MM.1S (cell line): ENCODE measurements around the gene MSANTD2.

ENCODE experiments used
- DNase-seq: peaks from one replicate; pipeline ENCODE4 v3.0.0-alpha.2; 2015
- H2AFZ ChIP-seq: fragments of 300-600 bp; sonication (generic); 2 replicates; pipeline ENCODE4 v1.6.0; 2016; ENCODE audit warnings: antibody characterized with exemption, low read length
- H3F3A ChIP-seq: fragments of 300-600 bp; sonication (generic); 2 replicates; pipeline ENCODE4 v1.6.1; 2016; ENCODE audit warnings: mild to moderate bottlenecking, antibody characterized with exemption, low read length, moderate library complexity, mixed read lengths; ENCODE audit not compliant: insufficient read depth
- H3K27ac ChIP-seq: fragments of 300-600 bp; sonication (generic); 2 replicates; pipeline ENCODE4 v1.5.1; 2016; ENCODE audit warnings: mild to moderate bottlenecking, low read length
- H3K27me3 ChIP-seq: fragments of 300-600 bp; sonication (generic); replicated peaks from 2 replicates; pipeline ENCODE4 v1.6.0; 2016; ENCODE audit warnings: low read length; ENCODE audit not compliant: insufficient read depth
- H3K36me3 ChIP-seq: fragments of 300-600 bp; sonication (generic); replicated peaks from 2 replicates; pipeline ENCODE4 v1.6.1; 2016; ENCODE audit warnings: mild to moderate bottlenecking, low read length, mixed read lengths; ENCODE audit not compliant: insufficient read depth
- H3K4me1 ChIP-seq: fragments of 300-600 bp; sonication (generic); 2 replicates; pipeline ENCODE4 v1.6.1; 2016; ENCODE audit warnings: low read length, mixed read lengths
- H3K4me2 ChIP-seq: fragments of 300-600 bp; sonication (generic); 2 replicates; pipeline ENCODE4 v1.6.0; 2016; ENCODE audit warnings: low read depth, low read length
- H3K4me3 ChIP-seq: fragments of 300-600 bp; sonication (generic); 2 replicates; pipeline ENCODE4 v1.5.1; 2016; ENCODE audit warnings: low read length, mixed read lengths
- H3K79me2 ChIP-seq: fragments of 300-600 bp; sonication (generic); 2 replicates; pipeline ENCODE4 v1.6.1; 2016; ENCODE audit warnings: mixed run types, low read length, mixed read lengths
- H3K9ac ChIP-seq: fragments of 300-600 bp; sonication (generic); 2 replicates; pipeline ENCODE4 v1.6.1; 2016; ENCODE audit warnings: low read length, mixed read lengths
- H3K9me2 ChIP-seq: fragments of 300-600 bp; sonication (generic); replicated peaks from 2 replicates; pipeline ENCODE4 v1.6.1; 2016; ENCODE audit warnings: mild to moderate bottlenecking, low read length, mixed read lengths; ENCODE audit not compliant: insufficient read depth
- H3K9me3 ChIP-seq: fragments of 300-600 bp; sonication (generic); replicated peaks from 2 replicates; pipeline ENCODE4 v1.6.1; 2016; ENCODE audit warnings: mild to moderate bottlenecking, low read length, mixed read lengths; ENCODE audit not compliant: insufficient read depth
- H4K20me1 ChIP-seq: fragments of 300-600 bp; sonication (generic); 2 replicates; pipeline ENCODE4 v1.6.1; 2016; ENCODE audit warnings: mild to moderate bottlenecking, low read length, moderate library complexity, mixed read lengths; ENCODE audit not compliant: insufficient read depth
- EZH2 ChIP-seq: fragments of 300-600 bp; sonication (generic); optimal IDR thresholded peaks from 2 replicates; pipeline ENCODE3; 2017; ENCODE audit warnings: low read depth, mild to moderate bottlenecking, antibody characterized with exemption, low read length, mixed read lengths
- EZH2phosphoT487 ChIP-seq: fragments of 300-600 bp; sonication (generic); IDR thresholded peaks from 2 replicates; pipeline ENCODE4 v1.6.1; 2018; ENCODE audit warnings: antibody characterized with exemption, low read length
- TF ChIP-seq, protein P1 (sequence below): fragments of 300-600 bp; sonication (generic); IDR thresholded peaks from 2 replicates; pipeline ENCODE4 v1.5.1; 2016; ENCODE audit warnings: antibody characterized with exemption, low read length, mixed read lengths

Gene MSANTD2

DNA sequence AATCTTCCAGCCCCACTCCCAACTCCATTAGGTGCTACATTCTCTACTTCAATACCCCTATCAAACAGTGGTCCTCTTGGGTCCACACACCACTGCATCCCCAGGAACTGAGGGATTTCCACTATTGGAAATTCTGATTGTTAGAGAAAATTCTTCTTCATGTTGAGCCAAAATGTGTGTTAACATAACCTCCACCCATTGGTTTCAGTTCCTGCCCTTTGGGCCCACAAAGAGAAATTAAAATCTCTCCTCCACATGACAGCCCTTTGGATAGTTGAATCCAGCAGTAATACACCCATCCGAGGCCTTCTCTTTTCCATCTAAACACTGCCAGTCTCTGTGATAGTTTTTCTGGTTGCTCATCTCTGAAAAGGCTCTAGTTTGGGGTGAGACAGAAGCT, 50.3 kb downstream of the MSANTD2 start:
- no peak overlapping the region for H3K4me2 ChIP-seq
- no peaks in the 10 kb centered on the region for H4K20me1 ChIP-seq
- H3K9me2 ChIP-seq: no peaks in the 10 kb centered on the region
- TF ChIP-seq EZH2phosphoT487 (no peak), EZH2 (no peak)
- TF ChIP-seq, protein P1, sequence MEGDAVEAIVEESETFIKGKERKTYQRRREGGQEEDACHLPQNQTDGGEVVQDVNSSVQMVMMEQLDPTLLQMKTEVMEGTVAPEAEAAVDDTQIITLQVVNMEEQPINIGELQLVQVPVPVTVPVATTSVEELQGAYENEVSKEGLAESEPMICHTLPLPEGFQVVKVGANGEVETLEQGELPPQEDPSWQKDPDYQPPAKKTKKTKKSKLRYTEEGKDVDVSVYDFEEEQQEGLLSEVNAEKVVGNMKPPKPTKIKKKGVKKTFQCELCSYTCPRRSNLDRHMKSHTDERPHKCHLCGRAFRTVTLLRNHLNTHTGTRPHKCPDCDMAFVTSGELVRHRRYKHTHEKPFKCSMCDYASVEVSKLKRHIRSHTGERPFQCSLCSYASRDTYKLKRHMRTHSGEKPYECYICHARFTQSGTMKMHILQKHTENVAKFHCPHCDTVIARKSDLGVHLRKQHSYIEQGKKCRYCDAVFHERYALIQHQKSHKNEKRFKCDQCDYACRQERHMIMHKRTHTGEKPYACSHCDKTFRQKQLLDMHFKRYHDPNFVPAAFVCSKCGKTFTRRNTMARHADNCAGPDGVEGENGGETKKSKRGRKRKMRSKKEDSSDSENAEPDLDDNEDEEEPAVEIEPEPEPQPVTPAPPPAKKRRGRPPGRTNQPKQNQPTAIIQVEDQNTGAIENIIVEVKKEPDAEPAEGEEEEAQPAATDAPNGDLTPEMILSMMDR: no peak
- H3K79me2 ChIP-seq: no peaks in the 10 kb centered on the region
- no peaks in the 10 kb centered on the region for H3K36me3 ChIP-seq
- H3K27ac ChIP-seq: no peak overlapping the region
- H3K27me3 ChIP-seq: no peaks in the 10 kb centered on the region
- H3F3A ChIP-seq: peaks cover 3% of the 10 kb centered on the region; the same call in 1 of the 2 replicates
- no peaks in the 10 kb centered on the region for H3K9me3 ChIP-seq
- no peak overlapping the region for H2AFZ ChIP-seq
- no peak overlapping the region for H3K4me3 ChIP-seq
- DNase-seq: no peak
- peaks cover 13% of the 10 kb centered on the region for H3K4me1 ChIP-seq
- H3K9ac ChIP-seq: no peak overlapping the region

DNA sequence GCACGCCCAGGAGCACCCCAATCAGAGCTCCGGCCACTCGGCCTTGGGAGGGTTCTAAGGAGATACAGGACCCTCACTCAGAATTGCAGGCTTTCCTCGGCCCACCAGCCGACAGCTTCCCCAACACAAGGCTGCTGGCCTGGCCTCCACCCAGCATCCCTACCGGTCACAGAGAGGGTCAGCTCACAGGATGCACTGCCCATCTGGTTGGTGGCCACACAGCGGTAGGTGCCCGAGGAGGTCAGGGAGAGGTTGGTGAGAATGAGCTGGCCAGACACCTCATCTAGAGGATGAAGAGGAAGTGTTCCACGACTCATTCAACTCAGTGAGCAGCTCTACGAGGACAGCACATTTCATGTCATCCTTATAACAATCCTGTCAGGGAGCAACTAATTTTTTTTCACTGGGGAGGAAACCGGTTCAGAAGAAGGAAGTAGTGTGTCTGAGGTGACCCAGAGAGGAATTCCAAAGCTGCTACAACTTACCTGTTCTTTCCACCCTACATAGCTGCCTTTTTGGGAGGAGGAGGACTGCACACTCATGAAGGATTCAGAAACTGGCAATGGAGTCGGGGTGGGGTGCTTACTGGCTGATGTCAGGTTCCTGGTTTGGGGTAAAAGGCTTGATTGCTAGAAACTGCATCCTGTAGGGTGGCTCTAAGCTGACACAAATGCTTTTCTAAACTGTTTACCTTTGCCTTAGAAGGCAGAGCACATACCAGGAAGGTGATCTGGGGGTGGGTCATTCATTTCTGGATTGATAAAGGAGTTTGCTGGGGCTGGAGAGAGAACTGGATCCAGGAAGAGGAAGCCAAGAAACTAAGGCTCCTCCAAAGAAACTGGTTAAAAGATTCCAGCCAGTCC, 51.5 kb downstream of the MSANTD2 start:
- Histone ChIP-seq H3K4me1 (peaks cover 13% of the 10 kb centered on the region), H2AFZ (no peak overlapping the region), H3K36me3 (no peaks in the 10 kb centered on the region), H3K27me3 (no peaks in the 10 kb centered on the region), H3K9ac (no peak overlapping the region), H3F3A (peaks cover 3% of the 10 kb centered on the region; the same call in 1 of the 2 replicates), H3K9me3 (no peaks in the 10 kb centered on the region), H3K4me3 (no peak overlapping the region), H3K9me2 (no peaks in the 10 kb centered on the region), H3K79me2 (no peaks in the 10 kb centered on the region), H4K20me1 (no peaks in the 10 kb centered on the region), H3K27ac (no peak overlapping the region), H3K4me2 (no peak overlapping the region)
- no peak for TF ChIP-seq EZH2
- TF ChIP-seq EZH2phosphoT487: no peak
- TF ChIP-seq, protein P1: no peak
- DNase-seq: no peak

DNA sequence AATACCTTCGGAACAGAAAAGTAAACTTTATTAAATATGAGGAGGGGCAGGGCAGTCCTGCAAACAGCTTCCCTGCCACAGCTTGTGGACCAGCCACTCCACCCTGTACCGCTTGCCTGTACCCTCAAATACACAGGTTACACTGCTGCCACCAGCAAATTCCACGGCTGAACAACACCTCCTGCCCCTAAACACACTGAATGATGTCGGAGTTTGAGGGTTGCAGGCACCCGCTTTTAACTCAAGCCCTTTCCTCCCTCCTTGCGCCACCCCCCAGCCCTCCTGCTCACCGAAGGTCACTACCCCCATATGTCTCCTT, 52.1 kb downstream of the MSANTD2 start:
- Histone ChIP-seq H3K36me3 (no peaks in the 10 kb centered on the region), H3F3A (peaks cover 3% of the 10 kb centered on the region; the same call in 1 of the 2 replicates), H3K9me3 (no peaks in the 10 kb centered on the region), H3K4me3 (no peak overlapping the region), H3K4me2 (no peak overlapping the region), H3K9ac (no peak overlapping the region), H3K27ac (no peak overlapping the region), H3K9me2 (no peaks in the 10 kb centered on the region), H2AFZ (no peak overlapping the region), H3K4me1 (peaks cover 13% of the 10 kb centered on the region), H4K20me1 (no peaks in the 10 kb centered on the region), H3K79me2 (no peaks in the 10 kb centered on the region), H3K27me3 (no peaks in the 10 kb centered on the region)
- no peak for DNase-seq
- TF ChIP-seq EZH2phosphoT487 (no peak), EZH2 (no peak)
- TF ChIP-seq, protein P1: no peak
